NCI-H1417 (cell line): ENCODE measurements around the gene KSR2.
A peak's percentile ranks its signal among the peaks of the same experiment; 100 is the strongest.
"Not testable (repeated sequence)": the region's sequence is repeated elsewhere in the genome, so short reads cannot be mapped to it uniquely, and the experiment has no call there.

Experiments
- DNase-seq, 3 experiments: peaks; one replicate each; lab custom pipeline; 2025; lab: John Stamatoyannopoulos, UW

KSR2 gene

DNA sequence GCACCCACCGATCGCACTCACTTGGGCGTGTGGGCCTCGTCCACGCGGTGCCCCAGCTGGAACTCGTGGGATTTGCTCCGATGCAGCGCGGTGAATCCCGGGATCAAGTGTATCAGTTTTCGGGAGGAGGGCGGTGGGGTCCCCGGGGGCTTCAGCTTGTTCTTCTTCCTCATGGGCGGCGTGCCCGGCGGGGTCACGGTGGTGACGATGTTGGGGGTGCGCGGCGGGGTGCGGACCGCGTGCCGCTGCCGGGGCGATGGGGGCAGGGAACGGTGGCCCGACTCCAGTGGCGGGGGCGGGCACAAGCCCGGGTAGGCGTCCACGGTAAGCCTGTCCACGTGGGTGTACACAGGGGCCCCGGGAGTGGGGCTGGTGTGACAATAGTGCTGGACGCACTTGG is 207.8 kb downstream of the KSR2 start:
- DNase-seq, result no peak

DNA sequence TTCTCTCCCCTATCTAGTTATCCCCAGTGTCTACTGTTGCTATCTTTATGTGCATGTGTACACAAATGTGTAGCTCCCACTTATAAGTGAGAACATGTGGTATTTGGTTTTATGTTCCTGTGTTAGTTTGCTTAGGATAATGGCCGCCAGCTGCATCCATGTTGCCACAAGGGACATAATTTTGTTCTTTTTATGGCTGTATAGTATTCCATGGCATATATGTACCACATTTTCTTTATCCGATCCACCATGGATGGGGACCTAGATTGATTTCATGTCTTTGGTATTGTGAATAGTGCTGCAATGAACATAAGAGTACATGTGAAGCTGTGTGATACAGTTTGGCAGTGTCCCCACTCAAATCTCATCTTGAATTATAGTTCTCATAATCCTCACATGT is 218.1 kb downstream of the KSR2 start:
- no peak for DNase-seq

DNA sequence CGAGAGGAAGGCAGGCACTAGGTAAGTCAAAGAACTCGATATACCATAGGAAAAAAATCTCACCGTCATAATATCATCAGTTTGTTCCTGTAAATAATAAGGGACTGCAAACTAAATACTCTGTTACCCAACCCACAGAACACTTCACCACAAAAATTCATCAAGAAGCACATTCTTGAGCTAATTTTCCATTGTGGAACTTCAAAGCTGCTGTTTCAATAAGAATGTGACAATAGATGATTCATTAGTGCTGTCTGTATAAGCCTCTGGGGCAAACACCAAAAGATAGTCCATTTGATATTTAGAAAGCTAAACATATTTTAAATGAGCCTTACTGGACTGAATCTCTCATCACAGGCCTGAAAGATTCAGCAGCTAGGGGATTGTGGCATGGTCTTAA is 219.4 kb downstream of the KSR2 start:
- no peak for DNase-seq

DNA sequence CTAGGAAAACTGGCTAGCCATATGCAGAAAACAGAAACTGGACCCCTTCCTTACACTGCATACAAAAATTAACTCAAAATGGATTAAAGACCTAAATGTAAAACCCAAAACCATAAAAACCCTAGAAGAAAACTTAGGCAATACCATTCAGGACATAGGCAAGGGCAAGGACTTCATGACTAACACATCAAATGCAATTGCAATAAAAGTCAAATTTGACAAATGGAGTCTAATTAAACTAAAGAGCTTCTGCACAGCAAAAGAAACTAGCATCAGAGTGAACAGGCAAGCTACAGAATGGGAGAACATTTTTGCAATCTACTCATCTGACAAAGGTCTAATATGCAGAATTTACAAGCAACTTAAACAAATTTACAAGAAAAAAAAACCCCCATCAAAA is 222.4 kb downstream of the KSR2 start:
- DNase-seq, result not testable (repeated sequence)

GRCh38 chr12:117744418-117744817 is 224.4 kb downstream of the KSR2 start:
- DNase-seq, result no peak

- DNase-seq, result no peak
Observed at GRCh38 chr12:117743761-117744160, 225.0 kb downstream of the KSR2 start.

- no peak for DNase-seq
Observed at GRCh38 chr12:117742721-117743120, 226.1 kb downstream of the KSR2 start.

DNA sequence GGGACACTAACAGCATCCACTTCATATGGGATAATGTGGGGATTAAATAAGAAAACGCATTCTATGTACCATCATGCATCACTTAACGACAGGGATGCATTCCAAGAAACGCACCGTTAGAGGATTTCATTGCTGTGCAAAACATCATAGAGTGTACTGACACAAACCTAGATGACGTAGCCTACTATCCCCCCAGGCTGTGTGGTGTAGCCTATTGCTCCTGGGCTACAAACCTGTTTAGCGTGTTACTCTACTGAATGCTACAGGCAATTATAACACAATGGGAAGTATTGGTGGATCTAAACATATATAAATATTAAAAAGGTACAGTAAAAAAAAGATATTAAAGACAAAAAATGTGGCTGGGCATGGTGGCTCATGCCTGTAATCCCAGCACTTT is 230.6 kb downstream of the KSR2 start:
- DNase-seq, result peak in 1 of 3 experiments; percentile 35

GRCh38 chr12:117733549-117733805 is 235.3 kb downstream of the KSR2 start:
- no peak for DNase-seq

DNA sequence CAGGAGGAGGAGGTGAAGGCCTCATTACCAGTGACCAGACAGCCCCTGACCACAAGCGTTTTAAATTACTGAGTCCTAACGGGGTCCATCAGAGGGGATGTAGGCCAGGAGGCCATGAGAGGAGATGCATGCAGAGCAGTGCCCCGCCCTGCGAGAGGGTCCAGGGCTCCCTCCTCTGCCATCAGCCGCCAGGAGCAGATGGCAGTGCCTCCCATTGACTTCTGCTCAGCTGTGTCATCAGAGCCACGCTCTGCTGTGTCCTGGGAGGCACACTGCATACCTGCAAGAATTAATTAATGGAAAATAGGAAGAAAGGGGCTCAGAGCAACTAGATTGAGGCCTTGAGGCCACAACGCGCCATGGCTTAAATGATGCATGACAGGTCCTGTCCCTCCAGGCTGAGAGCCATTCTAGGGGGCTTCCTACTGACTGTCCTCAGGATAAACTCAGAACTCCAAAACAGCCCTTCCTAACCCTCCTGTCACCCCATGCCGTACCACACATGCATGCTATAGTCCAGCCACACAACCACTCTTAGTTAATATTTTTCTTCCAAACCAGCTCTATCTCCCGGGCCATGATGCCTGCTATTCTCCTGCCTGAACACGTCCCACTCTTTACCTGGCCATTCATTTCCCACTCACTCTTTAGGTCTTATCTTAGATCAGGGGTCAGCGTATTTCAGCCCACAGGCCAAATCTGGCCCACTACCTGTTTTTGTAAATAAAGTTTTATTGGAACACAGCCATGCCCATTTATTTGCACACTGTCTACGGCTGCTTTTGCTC is 235.8 kb downstream of the KSR2 start:
- DNase-seq, result no peak

DNA sequence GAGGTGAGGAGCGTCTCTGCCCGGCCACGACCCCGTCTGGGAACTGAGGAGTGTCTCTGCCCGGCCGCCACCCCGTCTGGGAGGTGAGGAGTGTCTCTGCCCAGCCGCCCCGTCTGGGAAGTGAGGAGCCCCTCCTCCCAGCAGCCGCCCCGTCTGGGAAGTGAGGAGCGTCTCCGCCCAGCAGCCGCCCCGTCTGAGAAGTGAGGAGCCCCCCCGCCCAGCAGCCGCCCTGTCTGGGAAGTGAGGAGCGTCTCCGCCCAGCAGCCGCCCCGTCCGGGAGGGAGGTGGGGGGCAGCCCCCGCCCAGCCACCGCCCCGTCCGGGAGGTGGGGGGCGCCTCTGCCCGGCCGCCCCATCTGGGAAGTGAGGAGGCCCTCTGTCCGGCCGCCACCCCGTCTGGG is 237.7 kb downstream of the KSR2 start:
- not testable (repeated sequence) for DNase-seq

GRCh38 chr12:117727301-117727700 is 241.5 kb downstream of the KSR2 start:
- DNase-seq, result no peak

GRCh38 chr12:117724543-117724942 is 244.2 kb downstream of the KSR2 start:
- DNase-seq, result no peak

GRCh38 chr12:117718559-117718958 is 250.2 kb downstream of the KSR2 start:
- peak in 1 of 3 experiments; percentile 43 for DNase-seq

DNA sequence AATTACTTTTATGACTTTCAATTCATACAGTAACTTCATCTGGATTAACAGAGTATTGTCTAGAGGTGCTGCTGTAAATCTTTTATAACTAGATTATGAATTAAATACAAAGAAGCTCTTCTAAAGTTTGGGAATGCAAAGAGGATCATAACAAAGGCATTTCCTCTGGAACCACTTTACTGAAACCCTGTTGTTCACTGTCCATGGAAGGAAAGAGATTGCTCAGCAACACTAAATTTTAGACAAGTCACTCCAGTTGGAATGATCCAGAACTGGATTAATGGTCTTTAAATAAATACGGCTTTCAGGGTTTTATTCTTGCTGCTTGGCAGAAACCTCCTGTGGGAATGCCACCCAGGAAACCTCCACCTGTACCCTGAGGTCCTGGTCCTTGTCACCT is 250.6 kb downstream of the KSR2 start:
- DNase-seq, result no peak

- no peak for DNase-seq
Observed at GRCh38 chr12:117714203-117714602, 254.6 kb downstream of the KSR2 start.

GRCh38 chr12:117710121-117710520 is 258.7 kb downstream of the KSR2 start:
- no peak for DNase-seq

DNA sequence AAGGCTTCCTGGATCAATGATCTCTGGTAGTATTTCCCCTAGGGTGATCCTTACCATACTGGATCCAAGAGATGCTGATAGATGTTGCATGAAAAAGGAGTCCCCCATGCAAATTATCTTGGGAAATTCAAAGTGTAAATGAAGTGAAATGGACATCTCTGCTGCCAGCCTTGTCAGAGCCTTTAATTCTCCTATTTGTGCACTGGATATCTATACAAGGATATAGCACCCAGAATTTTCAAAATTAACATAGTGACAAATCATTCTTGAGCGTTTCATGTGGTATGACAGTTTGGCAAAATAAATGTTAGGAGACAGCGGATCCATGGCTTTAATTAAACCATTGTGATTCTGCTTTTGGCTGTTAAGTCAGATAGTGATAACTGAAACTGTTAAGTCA is 260.9 kb downstream of the KSR2 start:
- DNase-seq, result no peak

- no peak for DNase-seq
Observed at GRCh38 chr12:117703584-117703983, 265.2 kb downstream of the KSR2 start.

GRCh38 chr12:117702741-117703140 is 266.0 kb downstream of the KSR2 start:
- no peak for DNase-seq

GRCh38 chr12:117699575-117699974 is 269.2 kb downstream of the KSR2 start:
- no peak for DNase-seq

DNA sequence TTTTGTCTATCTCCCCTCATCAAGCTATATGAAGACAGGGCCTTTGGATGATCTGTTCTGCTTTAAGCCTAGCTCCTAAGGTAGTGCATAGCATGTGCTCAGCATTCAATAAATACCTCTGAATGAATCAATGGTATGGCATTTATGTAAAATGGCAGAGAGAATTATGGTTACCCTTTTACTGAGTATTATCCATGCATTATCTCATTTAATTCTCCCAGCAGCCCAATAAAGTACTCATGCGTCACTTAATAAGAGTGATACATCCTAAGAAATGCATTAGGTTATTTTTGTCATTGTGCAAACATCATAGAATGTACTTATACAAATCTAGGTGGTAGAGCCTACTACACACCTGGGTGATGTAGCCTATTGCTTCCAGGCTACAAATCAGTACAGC is 269.7 kb downstream of the KSR2 start:
- DNase-seq, result no peak

DNA sequence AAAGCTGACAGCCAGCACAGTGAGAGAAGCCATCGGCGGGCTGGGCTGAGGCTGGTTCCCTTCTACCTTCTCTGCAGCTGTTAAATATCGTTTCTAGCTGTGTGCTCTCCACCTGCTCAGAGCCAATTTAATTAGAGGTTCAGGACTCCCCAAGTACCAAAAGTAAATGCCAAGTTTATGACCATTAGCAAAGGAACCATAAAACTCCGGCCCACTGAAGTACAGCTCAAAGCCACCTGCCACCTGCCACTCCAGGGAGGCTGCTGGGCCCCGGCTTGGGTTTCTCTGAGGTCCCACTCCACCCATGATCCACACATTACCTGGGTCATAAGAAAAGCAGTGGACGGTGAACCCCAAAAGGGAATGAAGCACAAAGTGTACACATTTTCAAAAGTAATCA is 272.8 kb downstream of the KSR2 start:
- DNase-seq, result peak; percentile 14 to 68 (median 61)

DNA sequence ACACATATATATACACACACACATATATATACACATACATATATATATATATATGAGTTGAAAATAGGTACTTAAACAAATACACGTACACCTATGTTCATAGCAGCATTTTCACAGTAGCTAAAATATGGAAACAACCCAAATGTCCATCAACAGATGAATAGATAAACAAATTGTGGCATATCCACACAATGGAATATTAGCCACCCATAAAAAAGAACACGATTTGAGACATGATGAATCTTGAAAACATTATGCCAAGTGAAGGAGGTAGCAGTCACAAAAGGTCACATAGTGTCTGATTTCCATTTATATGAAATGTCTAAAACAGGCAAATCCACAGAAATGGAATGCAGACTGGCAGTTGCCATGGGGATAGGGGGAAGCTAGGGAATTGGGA is 276.3 kb downstream of the KSR2 start:
- no peak for DNase-seq

GRCh38 chr12:117689857-117690256 is 278.9 kb downstream of the KSR2 start:
- DNase-seq, result no peak
